Measurements from ENCODE around the gene CCDC178. TPM values are rescaled to one million over a fixed set of nuclear protein-coding genes. Genes with fewer than 3 reads are reported as not detected.

CCDC178 gene
- total RNA-seq, 2 donors from 2014 or later = 0.22 to 0.29 TPM

DNA sequence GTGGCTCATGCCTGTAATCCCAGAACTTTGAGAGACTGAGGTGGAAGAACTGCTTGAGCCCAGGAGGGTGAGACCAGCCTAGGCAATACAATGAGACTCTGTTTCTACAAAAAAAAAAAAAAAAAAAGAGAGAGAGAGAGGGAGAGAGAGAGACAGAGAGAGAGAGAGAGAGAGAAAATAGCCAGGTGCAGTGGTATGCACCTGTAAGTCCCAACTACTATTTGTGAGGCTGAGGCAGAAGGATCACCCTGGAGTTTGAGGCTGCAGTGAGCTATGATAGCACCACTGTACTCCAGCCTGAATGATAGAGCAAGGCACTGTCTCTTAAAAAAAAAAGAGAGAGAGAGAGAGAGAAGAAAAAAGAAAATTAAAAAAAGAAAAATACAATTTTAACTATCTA is 245.7 kb downstream of the CCDC178 start:
- no peak overlapping the region for H3K4me3 Mint-ChIP-seq

DNA sequence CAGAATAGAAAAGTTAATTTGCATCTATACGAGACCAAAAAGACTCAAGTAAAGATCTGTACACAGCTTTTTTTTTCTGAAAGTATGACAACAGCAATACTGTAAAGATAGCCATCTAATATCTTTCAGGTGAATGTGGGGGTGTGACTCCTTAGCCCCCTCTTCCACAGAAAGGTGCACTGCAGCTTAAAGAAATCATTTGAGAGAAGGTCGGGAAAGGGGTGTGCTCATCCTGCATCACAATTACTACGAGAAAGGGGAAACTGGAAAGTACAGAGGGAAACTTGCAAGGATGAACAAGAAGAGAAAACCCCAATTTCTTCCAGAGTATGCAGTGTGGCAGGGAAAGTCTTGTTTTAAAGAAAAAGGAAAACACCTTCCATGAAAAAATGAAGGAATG is 255.6 kb downstream of the CCDC178 start:
- H3K4me3 Mint-ChIP-seq = no peak overlapping the region
- no peak overlapping the region for H3K27ac Mint-ChIP-seq
- H3K36me3 Mint-ChIP-seq (ENCODE audit: low read depth) = no peaks in the 10 kb centered on the region
- peak; percentile 67 for TF ChIP-seq CTCF (conservative IDR thresholded peaks at IDR 0.05)
- Histone ChIP-seq H3K4me3 (ENCODE audit: low read length) (no peak overlapping the region), H3K27ac (ENCODE audit: low read depth, low read length) (no peak overlapping the region), H3K36me3 (ENCODE audit: control insufficient read depth, insufficient read depth, low read length) (no peaks in the 10 kb centered on the region), H3K27me3 (ENCODE audit: control insufficient read depth, insufficient read depth, low read length, poor library complexity, severe bottlenecking) (no peaks in the 10 kb centered on the region), H3K9ac (ENCODE audit: extremely low read depth, low read length, poor library complexity, severe bottlenecking) (no peak overlapping the region), H3K9me3 (ENCODE audit: control insufficient read depth, low read length) (no peaks in the 10 kb centered on the region), H3K4me1 (ENCODE audit: control insufficient read depth, insufficient read depth, low read length) (peaks cover 4% of the 10 kb centered on the region)
- DNase-seq = peak; percentile 52
- H3K9me3 Mint-ChIP-seq = no peaks in the 10 kb centered on the region
- WGBS, 2 experiments (ENCODE audit: insufficient coverage in 1 of 2, insufficient read length in 1 of 2) = 58 to 65% methylated on average over 2 to 3 of the region's 3 CpGs
- no peaks in the 10 kb centered on the region for H3K4me1 Mint-ChIP-seq
- H3K27me3 Mint-ChIP-seq (ENCODE audit: insufficient read depth) = peaks cover 3% of the 10 kb centered on the region

More for the DNA sequence above, 245.7 kb downstream of the CCDC178 start:
- H3K9me3 Mint-ChIP-seq = no peaks in the 10 kb centered on the region
- no peak for TF ChIP-seq CTCF (conservative IDR thresholded peaks at IDR 0.05)
- H3K27me3 ChIP-seq (ENCODE audit: control insufficient read depth, insufficient read depth, low read length, poor library complexity, severe bottlenecking) = no peaks in the 10 kb centered on the region
- H3K4me1 ChIP-seq (ENCODE audit: control insufficient read depth, insufficient read depth, low read length) = no peaks in the 10 kb centered on the region
- no peaks in the 10 kb centered on the region for H3K4me1 Mint-ChIP-seq
- no peaks in the 10 kb centered on the region for H3K27me3 Mint-ChIP-seq (ENCODE audit: insufficient read depth)
- H3K27ac Mint-ChIP-seq = no peak overlapping the region
- no peak overlapping the region for H3K9ac ChIP-seq (ENCODE audit: extremely low read depth, low read length, poor library complexity, severe bottlenecking)
- DNase-seq = no peak
- no peaks in the 10 kb centered on the region for H3K36me3 ChIP-seq (ENCODE audit: control insufficient read depth, insufficient read depth, low read length)
- no peaks in the 10 kb centered on the region for H3K36me3 Mint-ChIP-seq (ENCODE audit: low read depth)
- H3K27ac ChIP-seq (ENCODE audit: low read depth, low read length) = no peak overlapping the region
- no peaks in the 10 kb centered on the region for H3K9me3 ChIP-seq (ENCODE audit: control insufficient read depth, low read length)
- no peak overlapping the region for H3K4me3 ChIP-seq (ENCODE audit: low read length)

DNA sequence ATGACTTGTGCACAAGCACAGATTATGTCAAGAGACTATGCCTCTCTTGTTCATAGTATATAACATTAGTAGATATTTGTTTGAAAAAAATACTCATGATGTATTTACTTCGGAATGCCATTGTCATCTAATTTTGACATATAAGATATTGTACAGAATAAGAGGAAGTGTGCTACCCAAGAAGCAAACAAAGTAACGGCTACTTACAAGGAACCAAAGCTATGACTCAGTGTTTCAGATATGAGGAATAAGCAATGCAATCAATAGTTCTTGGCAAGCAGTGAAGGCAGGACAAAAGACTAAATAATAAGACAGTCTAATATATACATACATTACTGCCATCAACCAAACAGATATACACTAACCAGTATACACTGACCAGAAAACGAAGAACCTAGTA is 256.3 kb downstream of the CCDC178 start:
- 91% methylated on average over 3 of the region's 3 CpGs; no CpG with 5 or more reads in 1 of the 2 experiments for WGBS, 2 experiments (ENCODE audit: insufficient coverage in 1 of 2, insufficient read length in 1 of 2)
- no peak overlapping the region for H3K4me3 ChIP-seq (ENCODE audit: low read length)
- Mint-ChIP-seq H3K9me3 (no peaks in the 10 kb centered on the region), H3K27me3 (ENCODE audit: insufficient read depth) (peaks cover 3% of the 10 kb centered on the region), H3K36me3 (ENCODE audit: low read depth) (no peaks in the 10 kb centered on the region), H3K27ac (no peak overlapping the region), H3K4me1 (no peaks in the 10 kb centered on the region), H3K4me3 (no peak overlapping the region)
- no peaks in the 10 kb centered on the region for H3K9me3 ChIP-seq (ENCODE audit: control insufficient read depth, low read length)
- H3K27me3 ChIP-seq (ENCODE audit: control insufficient read depth, insufficient read depth, low read length, poor library complexity, severe bottlenecking) = no peaks in the 10 kb centered on the region
- H3K36me3 ChIP-seq (ENCODE audit: control insufficient read depth, insufficient read depth, low read length) = no peaks in the 10 kb centered on the region
- H3K27ac ChIP-seq (ENCODE audit: low read depth, low read length) = no peak overlapping the region
- DNase-seq = no peak
- no peak overlapping the region for H3K9ac ChIP-seq (ENCODE audit: extremely low read depth, low read length, poor library complexity, severe bottlenecking)
- TF ChIP-seq CTCF (conservative IDR thresholded peaks at IDR 0.05) = no peak
- peaks cover 4% of the 10 kb centered on the region for H3K4me1 ChIP-seq (ENCODE audit: control insufficient read depth, insufficient read depth, low read length)

Measured in endodermal cell (in vitro differentiated cells).